Measurements from ENCODE around the gene MED9.

DNA sequence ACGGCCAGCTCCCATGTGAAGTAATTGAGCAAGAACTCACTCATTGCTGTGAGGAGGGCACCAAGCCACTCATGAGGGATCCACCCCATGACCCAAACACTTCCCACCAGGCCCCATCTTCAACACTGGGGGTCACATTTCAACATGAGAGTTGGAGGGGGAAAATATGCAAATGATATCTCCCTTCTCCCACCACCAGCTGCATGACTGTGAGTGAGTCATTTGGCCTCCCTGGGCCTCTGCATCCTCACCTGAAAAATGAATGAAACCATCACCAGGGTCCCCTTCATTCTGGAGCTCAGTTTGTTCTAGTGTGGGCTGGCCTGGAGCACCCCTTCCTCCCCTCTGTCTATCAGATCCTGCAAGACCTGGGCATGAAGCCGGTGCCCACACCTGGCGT, 6.8 kb upstream of the MED9 start:
- TF ChIP-seq, protein P1, sequence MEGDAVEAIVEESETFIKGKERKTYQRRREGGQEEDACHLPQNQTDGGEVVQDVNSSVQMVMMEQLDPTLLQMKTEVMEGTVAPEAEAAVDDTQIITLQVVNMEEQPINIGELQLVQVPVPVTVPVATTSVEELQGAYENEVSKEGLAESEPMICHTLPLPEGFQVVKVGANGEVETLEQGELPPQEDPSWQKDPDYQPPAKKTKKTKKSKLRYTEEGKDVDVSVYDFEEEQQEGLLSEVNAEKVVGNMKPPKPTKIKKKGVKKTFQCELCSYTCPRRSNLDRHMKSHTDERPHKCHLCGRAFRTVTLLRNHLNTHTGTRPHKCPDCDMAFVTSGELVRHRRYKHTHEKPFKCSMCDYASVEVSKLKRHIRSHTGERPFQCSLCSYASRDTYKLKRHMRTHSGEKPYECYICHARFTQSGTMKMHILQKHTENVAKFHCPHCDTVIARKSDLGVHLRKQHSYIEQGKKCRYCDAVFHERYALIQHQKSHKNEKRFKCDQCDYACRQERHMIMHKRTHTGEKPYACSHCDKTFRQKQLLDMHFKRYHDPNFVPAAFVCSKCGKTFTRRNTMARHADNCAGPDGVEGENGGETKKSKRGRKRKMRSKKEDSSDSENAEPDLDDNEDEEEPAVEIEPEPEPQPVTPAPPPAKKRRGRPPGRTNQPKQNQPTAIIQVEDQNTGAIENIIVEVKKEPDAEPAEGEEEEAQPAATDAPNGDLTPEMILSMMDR (IDR thresholded peaks at IDR 0.05; ENCODE audit: poor library complexity, severe bottlenecking), result no peak
- TF ChIP-seq EP300 (conservative IDR thresholded peaks at IDR 0.05; ENCODE audit: poor library complexity, severe bottlenecking) (no peak), RAD21 (conservative IDR thresholded peaks at IDR 0.05) (no peak)

Data from neural cell (in vitro differentiated cells).